Fibroblast of lung (primary cell): Measurements from ENCODE around the gene NAGPA. TPM values are rescaled to one million over a fixed set of nuclear protein-coding genes. Genes with fewer than 3 reads are reported as not detected.

Source experiments
- DNase-seq, 2 donors: peaks; one replicate each; pipeline versions ENCODE4 v3.0.0 to v3.0.0-alpha.2; 2010; ENCODE audit warnings: low read depth in 2 of 2
- H2AFZ ChIP-seq: 2 replicates; pipeline ENCODE4 v1.5.1; 2012; ENCODE audit warnings: low read length, control low read depth, inconsistent platforms
- H3K27ac ChIP-seq: 2 replicates; pipeline ENCODE4 v1.5.1; 2011; ENCODE audit warnings: low read length, control low read depth; ENCODE audit not compliant: insufficient read depth
- H3K27me3 ChIP-seq: 2 replicates; pipeline ENCODE4 v1.5.1; 2011; ENCODE audit warnings: mild to moderate bottlenecking, low read length; ENCODE audit not compliant: control insufficient read depth, insufficient read depth
- H3K36me3 ChIP-seq: 2 replicates; pipeline ENCODE4 v1.5.1; 2011; ENCODE audit warnings: low read length; ENCODE audit not compliant: control insufficient read depth, insufficient read depth
- H3K4me1 ChIP-seq: 2 replicates; pipeline ENCODE4 v1.5.1; 2011; ENCODE audit warnings: low read length; ENCODE audit not compliant: control insufficient read depth, insufficient read depth; ENCODE audit errors: extremely low read depth
- H3K4me2 ChIP-seq: 2 replicates; pipeline ENCODE4 v1.5.1; 2011; ENCODE audit warnings: low read length, control low read depth; ENCODE audit not compliant: insufficient read depth; ENCODE audit errors: extremely low read depth
- H3K4me3 ChIP-seq, 4 experiments: fragments of 200-600 bp in 1 of 4; sonication (generic) in 1 of 4; replicated peaks in 1 of 4; 2 replicates each; pipeline ENCODE4 v1.5.1; 2011 to 2016; ENCODE audit warnings: low read length in 4 of 4, low read depth in 3 of 4, mild to moderate bottlenecking in 3 of 4, control low read depth in 2 of 4, inconsistent platforms in 1 of 4, mixed read lengths in 1 of 4; ENCODE audit not compliant: insufficient read depth in 1 of 4; ENCODE audit errors: control extremely low read depth in 1 of 4
- H3K79me2 ChIP-seq: 2 replicates; pipeline ENCODE4 v1.5.1; 2012; ENCODE audit warnings: mild to moderate bottlenecking, low read length, inconsistent platforms; ENCODE audit not compliant: control insufficient read depth, insufficient read depth
- H3K9ac ChIP-seq: 2 replicates; pipeline ENCODE4 v1.5.1; 2011; ENCODE audit warnings: mild to moderate bottlenecking, low read length, control low read depth; ENCODE audit not compliant: insufficient read depth
- H3K9me3 ChIP-seq: 2 replicates; pipeline ENCODE4 v1.5.1; 2012; ENCODE audit warnings: low read depth, low read length; ENCODE audit not compliant: control insufficient read depth, insufficient read depth
- H4K20me1 ChIP-seq: 2 replicates; pipeline ENCODE4 v1.5.1; 2011; ENCODE audit warnings: low read length; ENCODE audit not compliant: control insufficient read depth, insufficient read depth; ENCODE audit errors: extremely low read depth
- EZH2 ChIP-seq: IDR thresholded peaks from 2 replicates; pipeline ENCODE4 v1.5.1; 2012; ENCODE audit warnings: low read length, control low read depth, mild to moderate bottlenecking; ENCODE audit errors: missing control alignments
- polyA plus RNA-seq, 2 donors: library from polyadenylated mRNA; depleted of rRNA in 1 of 2; stranded (reverse) in 1 of 2; unstranded in 1 of 2; fragments of >200 nt; gene quantifications; 2 replicates each; pipeline ENCODE4 v1.2.1, GENCODE V29; 2011 to 2012; ENCODE audit warnings: missing spikeins in 1 of 2
- total RNA-seq: library from RNA; depleted of rRNA; stranded (reverse); fragments of >200 nt; gene quantifications from 2 replicates; pipeline ENCODE4 v1.2.1, GENCODE V29; 2014
- TF ChIP-seq, protein P1 (sequence below), 2 donors: IDR thresholded peaks in 1 of 2; conservative IDR thresholded peaks in 1 of 2; 1 replicate in 1 of 2; 2 replicates in 1 of 2; pipeline ENCODE4 v1.5.1; 2011 to 2012; ENCODE audit warnings: low read length in 2 of 2, control low read depth in 1 of 2, inconsistent platforms in 1 of 2, low read depth in 1 of 2, mild to moderate bottlenecking in 1 of 2

Gene NAGPA
- total and polyA plus RNA-seq, 2 donors (not counting 1 experiment from before 2014, with no cell fraction given) = 9.7 to 17.7 TPM

DNA sequence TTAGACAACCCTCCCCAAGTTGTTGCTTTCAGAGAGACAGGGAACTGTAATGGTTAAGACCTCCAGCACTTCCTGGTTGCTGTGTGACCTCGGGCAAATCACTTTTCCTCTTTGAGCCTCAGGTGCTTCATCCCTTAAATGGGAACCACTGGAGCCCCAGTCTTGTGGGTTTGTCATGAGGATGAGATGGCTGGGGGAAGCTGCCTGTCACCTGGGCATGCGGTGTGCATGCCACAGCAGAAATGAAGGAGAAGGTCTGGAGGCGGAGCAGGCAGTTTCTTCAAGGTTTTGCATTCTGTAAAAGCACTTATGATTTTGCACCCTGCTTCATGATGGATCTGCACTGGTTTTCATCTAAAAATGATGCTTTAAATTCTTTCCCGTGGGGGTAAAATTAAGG, 22.1 kb downstream of the NAGPA start:
- Histone ChIP-seq H3K36me3 (no peaks in the 10 kb centered on the region), H3K4me1 (no peaks in the 10 kb centered on the region), H3K9ac (no peak overlapping the region), H4K20me1 (no peaks in the 10 kb centered on the region), H2AFZ (no peak overlapping the region), H3K27ac (no peak overlapping the region), H3K27me3 (peaks cover 11% of the 10 kb centered on the region), H3K4me2 (no peak overlapping the region), H3K79me2 (no peaks in the 10 kb centered on the region), H3K4me3 (no peak overlapping the region), H3K9me3 (no peaks in the 10 kb centered on the region)
- no peak for DNase-seq
- TF ChIP-seq, protein P1, sequence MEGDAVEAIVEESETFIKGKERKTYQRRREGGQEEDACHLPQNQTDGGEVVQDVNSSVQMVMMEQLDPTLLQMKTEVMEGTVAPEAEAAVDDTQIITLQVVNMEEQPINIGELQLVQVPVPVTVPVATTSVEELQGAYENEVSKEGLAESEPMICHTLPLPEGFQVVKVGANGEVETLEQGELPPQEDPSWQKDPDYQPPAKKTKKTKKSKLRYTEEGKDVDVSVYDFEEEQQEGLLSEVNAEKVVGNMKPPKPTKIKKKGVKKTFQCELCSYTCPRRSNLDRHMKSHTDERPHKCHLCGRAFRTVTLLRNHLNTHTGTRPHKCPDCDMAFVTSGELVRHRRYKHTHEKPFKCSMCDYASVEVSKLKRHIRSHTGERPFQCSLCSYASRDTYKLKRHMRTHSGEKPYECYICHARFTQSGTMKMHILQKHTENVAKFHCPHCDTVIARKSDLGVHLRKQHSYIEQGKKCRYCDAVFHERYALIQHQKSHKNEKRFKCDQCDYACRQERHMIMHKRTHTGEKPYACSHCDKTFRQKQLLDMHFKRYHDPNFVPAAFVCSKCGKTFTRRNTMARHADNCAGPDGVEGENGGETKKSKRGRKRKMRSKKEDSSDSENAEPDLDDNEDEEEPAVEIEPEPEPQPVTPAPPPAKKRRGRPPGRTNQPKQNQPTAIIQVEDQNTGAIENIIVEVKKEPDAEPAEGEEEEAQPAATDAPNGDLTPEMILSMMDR (conservative IDR thresholded peaks at IDR 0.05 in 1 of 2, IDR thresholded peaks at IDR 0.05 in 1 of 2; ENCODE audit: low read depth in 1 of 2, low read length in 2 of 2) = no peak
- no peak for TF ChIP-seq EZH2

DNA sequence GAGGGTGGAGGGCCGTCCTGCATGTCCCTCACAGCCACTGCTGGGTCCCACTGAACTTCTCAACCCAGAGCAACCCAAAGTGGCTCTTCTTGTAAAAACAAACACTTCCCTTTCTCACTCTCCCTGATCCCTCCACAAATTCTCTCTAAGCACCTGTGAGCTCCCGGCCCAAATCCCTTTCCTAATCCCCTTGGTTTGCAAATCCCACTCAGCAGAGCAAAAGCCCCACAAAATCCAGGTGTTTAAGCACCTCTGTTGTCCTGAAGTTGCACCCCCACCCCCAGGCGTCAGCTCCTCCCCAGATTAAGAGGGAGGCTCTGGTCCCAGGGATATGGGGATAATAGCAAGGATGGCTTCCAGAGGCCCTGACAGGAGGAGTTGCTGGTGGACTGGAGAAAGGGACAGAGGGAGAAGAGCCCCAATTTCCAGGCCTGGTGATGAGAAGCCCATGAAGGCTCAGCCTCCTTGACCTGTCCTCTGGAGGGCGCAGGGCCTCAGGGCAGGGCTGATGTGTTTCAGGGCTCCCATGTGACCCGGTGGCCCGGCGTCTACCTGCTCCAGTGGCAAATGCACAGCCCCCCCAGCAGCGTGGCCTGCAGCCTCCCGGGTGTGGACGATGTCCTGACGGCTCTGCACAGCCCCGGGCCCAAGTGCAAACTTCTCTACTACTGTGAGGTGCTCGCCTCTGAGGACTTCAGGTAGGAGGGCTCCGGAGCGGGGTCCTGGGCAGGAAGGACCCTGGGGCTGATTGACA, 23.0 kb downstream of the NAGPA start:
- H4K20me1 ChIP-seq = no peaks in the 10 kb centered on the region
- no peaks in the 10 kb centered on the region for H3K9me3 ChIP-seq

DNA sequence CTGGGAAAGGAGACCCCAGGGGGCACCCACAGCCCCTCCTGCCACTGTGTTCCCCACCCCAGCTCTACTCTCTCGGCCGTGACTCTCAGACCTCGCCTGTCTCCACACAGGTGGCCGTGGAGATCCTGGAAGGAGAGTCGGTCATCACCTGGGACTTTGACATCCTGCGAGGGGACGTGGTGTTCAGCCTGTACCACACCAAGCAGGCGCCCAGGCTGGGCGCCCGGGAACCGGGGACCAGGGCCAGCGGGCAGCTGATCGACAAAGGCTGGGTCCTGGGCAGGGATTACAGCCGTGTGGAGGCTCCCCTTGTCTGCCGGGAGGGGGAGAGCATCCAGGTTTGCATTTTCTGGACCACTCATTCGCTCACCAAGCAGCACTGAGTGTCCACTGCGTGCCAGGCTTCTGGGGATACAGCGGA, 25.4 kb downstream of the NAGPA start:
- H3K36me3 ChIP-seq = no peaks in the 10 kb centered on the region
- H2AFZ ChIP-seq = no peak overlapping the region
- H4K20me1 ChIP-seq = no peaks in the 10 kb centered on the region
- H3K27ac ChIP-seq = no peak overlapping the region
- no peak overlapping the region for H3K4me3 ChIP-seq
- H3K4me1 ChIP-seq = no peaks in the 10 kb centered on the region
- TF ChIP-seq EZH2 = no peak
- TF ChIP-seq, protein P1 (conservative IDR thresholded peaks at IDR 0.05 in 1 of 2, IDR thresholded peaks at IDR 0.05 in 1 of 2; ENCODE audit: low read depth in 1 of 2, low read length in 2 of 2) = no peak
- peaks cover 11% of the 10 kb centered on the region for H3K27me3 ChIP-seq
- no peaks in the 10 kb centered on the region for H3K9me3 ChIP-seq
- H3K79me2 ChIP-seq = no peaks in the 10 kb centered on the region
- no peak overlapping the region for H3K9ac ChIP-seq
- H3K4me2 ChIP-seq = no peak overlapping the region
- DNase-seq = no peak

More for the DNA sequence above, 23.0 kb downstream of the NAGPA start:
- no peak overlapping the region for H2AFZ ChIP-seq
- TF ChIP-seq, protein P1 (conservative IDR thresholded peaks at IDR 0.05 in 1 of 2, IDR thresholded peaks at IDR 0.05 in 1 of 2; ENCODE audit: low read depth in 1 of 2, low read length in 2 of 2) = no peak
- TF ChIP-seq EZH2 = no peak
- H3K27me3 ChIP-seq = peaks cover 11% of the 10 kb centered on the region
- H3K27ac ChIP-seq = no peak overlapping the region
- no peak overlapping the region for H3K4me2 ChIP-seq
- no peaks in the 10 kb centered on the region for H3K4me1 ChIP-seq
- H3K79me2 ChIP-seq = no peaks in the 10 kb centered on the region
- DNase-seq = no peak
- H3K9ac ChIP-seq = no peak overlapping the region
- no peak overlapping the region for H3K4me3 ChIP-seq
- H3K36me3 ChIP-seq = no peaks in the 10 kb centered on the region
